Inferior parietal cortex (tissue), 1 donor: ENCODE data around the gene SDC1.
"Not testable (repeated sequence)": the region's sequence is repeated elsewhere in the genome, so short reads cannot be mapped to it uniquely, and the experiment has no call there.

Source experiments
- DNase-seq: peaks from one replicate; pipeline ENCODE4 v3.0.0-alpha.2; 2016; ENCODE audit errors: extremely low spot score

Gene SDC1, protein sequence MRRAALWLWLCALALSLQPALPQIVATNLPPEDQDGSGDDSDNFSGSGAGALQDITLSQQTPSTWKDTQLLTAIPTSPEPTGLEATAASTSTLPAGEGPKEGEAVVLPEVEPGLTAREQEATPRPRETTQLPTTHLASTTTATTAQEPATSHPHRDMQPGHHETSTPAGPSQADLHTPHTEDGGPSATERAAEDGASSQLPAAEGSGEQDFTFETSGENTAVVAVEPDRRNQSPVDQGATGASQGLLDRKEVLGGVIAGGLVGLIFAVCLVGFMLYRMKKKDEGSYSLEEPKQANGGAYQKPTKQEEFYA

GRCh38 chr2:20224716-20225293, at the start of gene SDC1:
TSS of gene SDC1 (minus strand) at chr2:20225130. CDS start at chr2:20224867, 263 bp downstream.
- no peak for DNase-seq

DNA sequence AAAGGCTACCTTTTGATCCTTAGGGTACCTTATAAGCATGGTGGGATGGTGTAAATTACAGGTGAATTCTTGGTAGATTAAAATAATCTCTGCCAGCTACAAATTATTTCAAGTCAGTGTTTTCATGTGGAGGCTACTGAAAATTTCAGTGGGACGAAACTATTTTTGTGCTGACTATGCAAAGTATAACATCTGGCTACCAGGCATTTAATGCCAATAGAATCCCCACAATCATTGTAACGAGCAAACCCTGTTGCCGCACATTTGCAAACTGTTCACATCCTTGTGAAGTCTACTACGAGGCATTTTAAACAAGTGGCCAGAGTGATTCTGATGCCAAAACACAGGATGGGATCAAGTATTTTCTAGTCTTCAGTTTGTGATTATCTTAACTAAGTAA, 48.1 kb upstream of the SDC1 start:
- no peak for DNase-seq

DNA sequence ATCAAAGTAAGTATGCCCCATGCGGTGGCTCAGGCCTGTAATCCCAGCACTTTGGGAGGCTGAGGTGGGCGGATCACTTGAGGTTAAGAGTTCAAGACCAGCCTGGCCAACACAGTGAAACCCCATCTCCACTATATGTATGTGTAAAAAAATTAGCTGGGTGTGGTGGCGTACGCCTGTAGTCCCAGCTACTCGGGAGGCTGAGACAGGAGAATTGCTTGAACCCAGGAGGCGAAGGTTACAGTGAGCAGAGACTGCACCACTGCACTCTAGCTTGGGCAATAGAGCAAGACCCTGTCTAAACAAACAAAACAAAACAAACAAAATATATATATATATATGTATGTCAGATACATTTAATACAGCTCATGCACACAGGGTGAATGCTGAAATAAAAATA, 43.4 kb upstream of the SDC1 start:
- not testable (repeated sequence) for DNase-seq

GRCh38 chr2:20267529-20267928, 42.6 kb upstream of the SDC1 start:
- no peak for DNase-seq

DNA sequence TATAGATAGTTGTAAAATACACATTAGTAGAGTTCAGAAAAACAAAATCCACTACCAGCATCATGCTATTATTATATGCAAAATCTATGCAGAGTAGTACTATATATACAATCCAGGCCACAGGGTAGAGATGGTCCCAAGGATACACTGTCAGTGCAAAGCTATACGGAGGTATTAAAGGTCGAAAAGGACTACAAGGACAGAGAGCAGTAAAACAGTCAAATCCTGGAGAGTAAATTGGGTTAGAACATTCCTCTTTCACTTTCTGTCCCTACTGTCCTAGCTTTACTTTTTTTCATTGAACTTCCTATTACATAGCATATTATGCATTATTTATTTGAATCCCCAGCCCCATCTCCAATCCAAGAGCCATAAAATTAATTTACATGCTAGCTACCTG, 39.7 kb upstream of the SDC1 start:
- DNase-seq: no peak

DNA sequence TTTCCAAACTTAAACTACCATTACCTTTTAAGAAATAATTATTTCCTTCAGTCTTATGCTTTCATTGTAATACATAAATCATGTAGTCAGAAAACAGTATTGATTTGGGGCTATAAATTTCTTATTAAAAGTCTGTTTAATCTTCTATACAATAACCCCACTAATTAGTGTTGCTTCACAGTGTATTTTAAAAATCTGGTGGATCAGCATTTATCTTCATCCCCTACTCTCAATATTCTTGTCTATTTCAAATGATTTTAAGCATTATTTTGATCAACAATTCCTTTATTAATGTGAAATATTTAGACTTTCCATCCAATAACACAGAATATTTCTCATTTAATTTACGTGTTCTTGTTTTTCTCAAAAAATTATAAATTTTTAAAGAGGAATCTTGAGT, 32.5 kb upstream of the SDC1 start:
- DNase-seq: no peak

- DNase-seq: no peak
Observed at GRCh38 chr2:20254731-20255130, 29.8 kb upstream of the SDC1 start.

DNA sequence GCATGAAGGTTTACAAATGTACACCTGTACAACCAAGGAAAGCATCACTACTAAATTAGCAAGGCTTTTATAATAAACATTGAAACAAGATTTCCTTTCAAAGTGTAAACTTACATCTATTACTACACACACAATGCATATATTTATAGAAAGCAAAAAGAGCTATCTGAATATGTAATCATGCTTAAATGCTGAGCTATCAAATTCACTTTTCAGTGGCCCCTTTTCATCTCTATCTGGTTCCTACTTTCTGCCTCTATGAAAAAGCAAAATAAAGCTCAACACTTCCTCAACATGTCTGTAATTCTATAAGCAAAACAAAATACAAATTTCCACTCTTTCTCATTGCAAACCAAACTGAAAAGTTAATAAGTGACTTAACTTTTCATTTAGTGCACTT, 25.5 kb upstream of the SDC1 start:
- no peak for DNase-seq

GRCh38 chr2:20249170-20249569, 24.2 kb upstream of the SDC1 start:
- DNase-seq: no peak

GRCh38 chr2:20247084-20247483, 22.2 kb upstream of the SDC1 start:
- DNase-seq: no peak

DNA sequence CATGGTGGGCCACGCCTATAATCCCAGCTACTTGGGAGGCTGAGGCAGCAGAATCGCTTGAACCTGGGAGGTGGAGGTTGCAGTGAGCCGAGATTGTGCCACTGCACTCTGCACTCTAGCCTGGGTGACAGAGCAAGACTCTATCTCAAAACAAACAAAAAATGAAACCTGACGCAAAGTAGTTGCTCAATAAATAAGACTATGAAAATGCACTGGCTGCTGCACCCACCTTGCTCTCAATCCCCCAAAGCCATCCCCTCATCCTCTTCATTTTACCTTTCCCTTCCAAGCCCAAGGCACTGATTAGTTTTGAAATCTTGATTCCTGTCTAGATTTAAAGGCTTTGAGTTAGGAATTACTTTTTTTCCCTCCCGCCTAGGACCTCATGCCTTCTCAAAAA, 18.7 kb upstream of the SDC1 start:
- not testable (repeated sequence) for DNase-seq

- DNase-seq: no peak
Observed at GRCh38 chr2:20242727-20243377, 17.9 kb upstream of the SDC1 start.

DNA sequence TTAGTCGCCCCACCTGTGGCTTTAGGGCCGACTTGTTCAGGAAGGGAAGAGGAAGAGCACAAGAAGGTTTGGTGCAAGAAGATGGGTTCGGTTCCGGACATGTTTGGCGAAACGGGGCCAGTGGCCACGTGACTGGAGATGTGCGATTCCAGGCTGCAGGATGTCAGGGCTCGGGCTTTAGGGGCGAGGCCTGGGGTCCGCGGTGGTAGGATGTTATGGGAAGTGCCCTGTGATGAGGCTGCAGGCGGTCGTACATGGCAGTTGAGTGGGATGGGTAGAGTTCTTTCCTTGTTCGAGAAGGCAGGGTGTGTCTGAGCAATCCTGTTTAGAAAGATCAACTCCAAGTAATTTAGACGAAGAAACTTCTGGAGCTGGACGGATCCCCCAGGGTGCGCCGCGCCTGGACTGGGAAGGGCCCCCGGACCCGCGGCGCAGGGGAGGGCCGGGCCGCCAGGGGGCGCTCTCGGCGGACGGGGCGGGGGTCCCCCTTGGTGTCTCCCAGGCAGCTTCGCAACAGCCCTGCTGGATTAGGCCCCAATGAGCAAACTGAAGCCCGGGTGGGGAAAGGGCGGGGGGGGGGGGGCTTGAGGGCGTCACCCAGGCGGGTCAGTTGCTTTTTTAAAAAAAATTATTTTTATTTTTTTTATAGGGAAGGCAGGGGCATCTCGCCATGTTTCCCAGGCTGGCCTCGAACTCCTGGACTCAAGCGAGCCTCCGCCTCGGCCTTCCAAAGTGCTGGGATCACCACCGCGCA, 17.2 kb upstream of the SDC1 start:
- no peak for DNase-seq

- not testable (repeated sequence) for DNase-seq
Observed at GRCh38 chr2:20240291-20240690, 15.4 kb upstream of the SDC1 start.

- DNase-seq: no peak
Observed at GRCh38 chr2:20236496-20236895, 11.6 kb upstream of the SDC1 start.

DNA sequence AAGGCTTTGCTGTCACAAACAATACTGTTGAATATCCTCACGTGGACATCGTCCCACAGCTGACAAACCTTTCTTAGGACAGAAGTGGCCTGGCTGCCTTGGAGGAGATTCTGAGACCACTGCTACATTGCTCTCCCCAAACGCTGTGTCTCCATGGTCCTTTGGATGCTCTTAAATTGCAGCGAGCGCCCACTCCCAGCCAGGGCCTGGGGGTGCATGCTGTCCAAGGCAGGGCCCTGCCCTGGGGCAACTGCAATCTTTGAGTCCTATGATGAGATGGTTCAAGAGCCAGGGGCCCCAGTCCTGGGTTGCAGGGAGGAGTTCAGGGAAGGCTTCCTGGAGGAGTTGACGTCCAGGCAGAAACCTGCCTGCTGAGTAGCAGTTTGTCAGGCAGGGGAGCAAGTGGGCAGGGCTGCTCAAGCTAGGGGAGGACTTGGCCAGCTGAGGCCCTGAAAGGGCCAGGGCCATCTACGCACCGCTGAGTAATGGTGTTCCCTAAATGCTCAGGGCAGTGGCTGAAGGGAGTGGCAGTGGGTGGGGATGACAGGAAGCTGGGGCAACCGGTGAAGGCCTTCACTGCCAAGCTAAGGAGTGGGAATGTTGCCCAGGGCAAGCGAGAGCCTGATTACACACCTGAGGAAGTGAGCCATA, 10.8 kb upstream of the SDC1 start:
- DNase-seq: no peak

DNA sequence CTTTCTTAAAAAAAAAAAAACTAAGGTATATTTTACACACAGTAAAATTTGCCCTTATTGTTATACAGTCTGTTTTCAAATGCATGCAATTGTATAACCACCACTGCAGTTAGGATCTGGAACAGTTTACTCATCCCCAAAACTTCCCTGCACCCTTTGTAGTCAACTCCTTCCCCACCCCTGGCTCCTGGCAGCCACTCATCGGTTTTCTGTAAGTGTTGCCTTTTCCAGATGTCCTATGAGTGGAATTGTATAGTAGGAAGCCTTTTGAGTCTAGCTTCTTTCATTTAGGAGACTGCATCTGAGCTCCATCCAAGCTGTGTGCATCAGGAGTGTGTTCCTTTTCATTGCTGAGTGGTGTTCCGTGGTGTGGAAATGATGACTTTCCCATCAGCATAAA, 9.7 kb upstream of the SDC1 start:
- DNase-seq: not testable (repeated sequence)

DNA sequence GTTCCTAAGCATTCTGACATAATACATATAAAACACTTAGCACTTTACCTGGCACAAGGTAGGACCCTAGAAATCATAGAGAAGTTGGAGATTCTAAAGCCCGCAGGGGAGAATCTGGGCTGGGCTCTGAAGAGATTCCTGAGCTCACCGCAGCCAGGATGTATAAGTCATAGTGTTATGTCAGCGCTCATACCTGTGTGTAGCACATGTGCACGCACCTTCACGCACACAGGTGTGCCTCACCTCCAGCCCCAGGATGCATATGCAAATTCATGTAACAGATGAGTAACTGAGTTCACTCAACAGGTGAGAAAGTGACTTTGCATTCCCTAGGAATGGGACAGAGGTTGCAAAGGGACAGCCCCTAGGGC, 7.9 kb upstream of the SDC1 start:
- DNase-seq: no peak

DNA sequence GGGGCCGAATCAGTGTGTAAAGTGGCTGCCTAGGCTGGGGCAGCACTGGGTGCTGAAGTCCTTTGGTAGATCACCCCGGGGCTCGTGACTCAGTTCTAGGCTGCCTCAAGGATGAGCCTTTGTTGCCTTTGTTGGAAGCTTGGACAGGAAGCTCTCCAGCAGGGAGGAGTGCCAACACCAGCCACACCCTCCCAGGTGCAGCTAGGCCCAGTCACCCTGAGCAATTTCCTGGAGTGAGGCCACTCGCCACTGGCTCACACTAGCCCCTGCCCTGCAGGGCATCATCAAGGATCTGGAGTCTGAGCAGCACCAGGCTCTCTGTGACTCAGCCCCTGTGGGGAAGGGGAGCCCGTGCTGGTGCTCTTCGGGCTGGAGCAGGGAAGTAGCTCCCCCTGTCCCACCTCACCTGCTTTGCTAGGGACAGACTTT, 6.7 kb upstream of the SDC1 start:
- no peak for DNase-seq

DNA sequence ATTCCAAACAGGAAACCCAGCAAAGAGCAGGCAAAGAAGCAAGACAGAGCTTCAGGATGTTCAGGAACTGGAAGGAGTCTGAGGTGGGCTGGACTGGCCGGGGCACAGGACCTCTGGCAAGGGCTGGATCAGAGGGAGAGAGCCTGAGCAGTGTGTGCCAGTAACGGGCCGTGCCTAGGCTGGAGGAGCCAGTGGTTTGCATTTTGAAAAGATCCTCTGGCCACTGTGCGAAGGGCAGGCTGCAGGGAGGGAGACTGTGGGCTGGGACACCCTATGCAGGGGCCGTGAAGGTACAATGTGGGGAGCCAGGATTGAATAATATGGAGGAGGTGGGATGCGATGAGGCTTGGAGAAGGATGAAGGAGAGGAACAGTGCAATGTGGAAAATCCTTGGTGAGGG, 6.2 kb upstream of the SDC1 start:
- no peak for DNase-seq

GRCh38 chr2:20230114-20230425, 5.1 kb upstream of the SDC1 start:
- no peak for DNase-seq
